Lower leg skin (tissue), 4 donors: ENCODE results near the gene RNASE4. TPM values are rescaled to one million over a fixed set of nuclear protein-coding genes. Genes with fewer than 3 reads are reported as not detected.

ENCODE experiments used
- DNase-seq, 2 donors: peaks; one replicate each; pipeline ENCODE4 v3.0.0-alpha.2; 2019; ENCODE audit warnings: low spot score in 2 of 2
- H3K4me3 ChIP-seq: fragments of 200-600 bp; sonication (generic); 2 replicates; pipeline ENCODE4 v1.5.1; 2017; ENCODE audit warnings: mild to moderate bottlenecking, low read depth; ENCODE audit not compliant: poor library complexity, severe bottlenecking
- POLR2A ChIP-seq, 2 donors: fragments of 450-650 bp; IDR thresholded peaks; one replicate each; pipeline ENCODE4 v1.6.1; 2016 to 2017; ENCODE audit warnings: antibody characterized with exemption in 2 of 2, mild to moderate bottlenecking in 1 of 2, moderate library complexity in 1 of 2
- WGBS, 2 donors: methylation state at CpG; one replicate each; pipeline ENCODE4 v1.1.5; 2018; 5-methylcytosine and 5-hydroxymethylcytosine counted together
- intact Hi-C: fragments of 100-400 bp; cut with DNase I; formaldehyde crosslinking; loops from one replicate; pipeline ENCODE4 v1.15.0; 2023; ENCODE audit warnings: low total_unique reads
- total RNA-seq, 4 donors: library from RNA; depleted of rRNA; stranded (reverse); fragments of >200 nt; gene quantifications; one replicate each; pipeline ENCODE4 v1.1.0, GENCODE V29; 2016
- TF ChIP-seq, protein P1 (sequence below), 3 donors: fragments of 450-650 bp; IDR thresholded peaks; one replicate each; pipeline ENCODE4 v1.5.1; 2016; ENCODE audit warnings: antibody characterized with exemption in 3 of 3, mild to moderate bottlenecking in 3 of 3, moderate library complexity in 2 of 3

RNASE4 gene
- total RNA-seq, 4 donors from 2014 or later = 67.3 to 102 (median 90.6) TPM

DNA sequence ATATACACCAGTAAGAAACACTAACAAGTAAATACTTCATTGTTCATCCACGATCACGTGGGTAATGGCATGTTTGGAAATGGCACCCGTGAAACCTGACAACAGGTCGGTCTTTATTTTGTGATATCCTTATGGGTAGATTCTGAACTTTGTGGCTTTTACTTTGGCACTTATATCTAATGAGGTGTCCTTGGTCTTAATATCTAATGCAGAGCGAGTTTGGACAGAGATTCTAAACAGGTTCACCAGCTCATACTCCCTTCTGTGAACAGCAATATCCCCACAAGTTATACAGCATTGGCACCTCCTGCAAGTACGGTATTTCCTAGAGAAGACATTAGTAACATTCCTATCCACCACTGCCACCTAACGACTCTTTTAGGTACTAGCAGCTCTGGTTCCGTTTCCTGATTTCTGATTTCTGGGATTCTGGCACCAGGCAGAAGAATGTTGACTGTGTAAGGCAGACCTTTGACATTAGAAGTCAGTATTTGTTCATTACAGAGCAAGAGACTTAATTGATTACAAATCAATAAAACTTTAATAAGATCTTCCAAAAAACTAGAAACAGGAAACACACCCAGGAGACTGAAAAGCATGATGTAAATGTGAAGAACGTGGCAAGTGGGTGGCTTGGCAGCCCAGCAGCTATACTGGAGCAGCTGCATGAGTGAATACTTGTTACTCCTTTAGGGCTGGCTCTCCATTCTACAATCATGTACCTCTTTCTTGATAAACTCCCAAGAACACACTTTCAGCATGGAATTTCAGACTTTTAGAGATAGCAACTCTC is 6.7 kb downstream of the RNASE4 start:
- intact Hi-C loops = no loop called here
- no peak overlapping the region for H3K4me3 ChIP-seq
- WGBS, 2 donors = 19 to 20% methylated on average over 9 of the region's 9 CpGs
- TF ChIP-seq, protein P1, sequence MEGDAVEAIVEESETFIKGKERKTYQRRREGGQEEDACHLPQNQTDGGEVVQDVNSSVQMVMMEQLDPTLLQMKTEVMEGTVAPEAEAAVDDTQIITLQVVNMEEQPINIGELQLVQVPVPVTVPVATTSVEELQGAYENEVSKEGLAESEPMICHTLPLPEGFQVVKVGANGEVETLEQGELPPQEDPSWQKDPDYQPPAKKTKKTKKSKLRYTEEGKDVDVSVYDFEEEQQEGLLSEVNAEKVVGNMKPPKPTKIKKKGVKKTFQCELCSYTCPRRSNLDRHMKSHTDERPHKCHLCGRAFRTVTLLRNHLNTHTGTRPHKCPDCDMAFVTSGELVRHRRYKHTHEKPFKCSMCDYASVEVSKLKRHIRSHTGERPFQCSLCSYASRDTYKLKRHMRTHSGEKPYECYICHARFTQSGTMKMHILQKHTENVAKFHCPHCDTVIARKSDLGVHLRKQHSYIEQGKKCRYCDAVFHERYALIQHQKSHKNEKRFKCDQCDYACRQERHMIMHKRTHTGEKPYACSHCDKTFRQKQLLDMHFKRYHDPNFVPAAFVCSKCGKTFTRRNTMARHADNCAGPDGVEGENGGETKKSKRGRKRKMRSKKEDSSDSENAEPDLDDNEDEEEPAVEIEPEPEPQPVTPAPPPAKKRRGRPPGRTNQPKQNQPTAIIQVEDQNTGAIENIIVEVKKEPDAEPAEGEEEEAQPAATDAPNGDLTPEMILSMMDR (IDR thresholded peaks at IDR 0.05) = no peak
- TF ChIP-seq POLR2A (IDR thresholded peaks at IDR 0.05) = no peak
- DNase-seq = peak in 1 of 2 donors; percentile 65

DNA sequence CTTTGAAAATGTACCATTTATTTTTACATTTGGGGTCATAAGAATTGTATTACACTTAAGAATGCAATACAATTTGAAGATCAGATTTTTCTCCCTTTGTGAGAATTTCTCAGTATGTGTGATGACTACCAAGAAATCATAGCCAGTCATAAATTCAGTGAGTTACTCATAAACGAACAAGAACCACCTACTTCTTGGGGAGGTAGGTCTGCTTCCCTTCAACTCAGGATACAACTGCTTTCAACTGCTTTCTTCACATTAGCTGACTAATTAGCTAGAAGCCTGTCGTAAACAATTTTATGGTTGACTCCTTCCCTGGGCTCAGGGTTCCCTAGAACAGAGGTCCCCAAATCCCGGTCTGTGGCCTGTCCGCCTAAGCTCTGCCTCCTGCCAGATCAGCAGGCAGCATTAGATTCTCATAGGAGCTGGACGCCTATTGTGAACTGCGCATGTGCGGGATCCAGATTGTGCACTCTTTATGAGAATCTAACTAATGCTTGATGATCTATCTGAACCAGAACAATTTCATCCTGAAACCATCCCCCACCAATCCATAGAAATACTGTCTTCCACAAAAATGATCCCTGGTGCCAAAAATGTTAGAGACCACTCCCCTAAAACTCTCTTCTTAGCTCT is 7.9 kb downstream of the RNASE4 start:
- intact Hi-C loops = no loop called here
- WGBS, 2 donors = 83 to 89% methylated on average over 7 of the region's 7 CpGs
- no peak for DNase-seq
- no peak overlapping the region for H3K4me3 ChIP-seq
- TF ChIP-seq POLR2A (IDR thresholded peaks at IDR 0.05) = no peak
- TF ChIP-seq, protein P1 (IDR thresholded peaks at IDR 0.05) = no peak

DNA sequence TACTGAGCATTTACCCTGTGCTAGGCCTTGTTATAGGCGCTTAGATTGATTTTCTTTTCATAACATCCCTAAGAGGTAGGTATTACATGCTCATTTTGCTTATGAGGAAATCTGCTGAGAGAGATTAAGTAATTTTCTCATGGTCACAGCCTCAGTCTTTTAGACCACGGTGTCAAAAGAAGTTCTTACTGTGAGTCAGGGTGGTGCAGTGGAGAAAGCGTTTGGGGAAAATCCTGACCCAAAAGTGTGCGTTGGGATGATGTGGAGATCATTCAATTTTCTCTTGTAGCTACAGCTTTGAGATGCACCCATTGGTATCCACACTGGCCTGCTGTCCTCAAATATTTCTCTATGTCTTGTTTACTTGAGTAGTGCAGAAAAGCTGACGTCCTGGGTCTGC is 12.4 kb downstream of the RNASE4 start:
- no peak for DNase-seq
- intact Hi-C loops = loop anchor here (5.0 kb wide), 1 partner anchor 161 kb away; no protein-coding TSS in a partner anchor
- WGBS, 2 donors = 89 to 91% methylated on average over 5 of the region's 5 CpGs
- H3K4me3 ChIP-seq = no peak overlapping the region
- TF ChIP-seq POLR2A (IDR thresholded peaks at IDR 0.05) = no peak
- TF ChIP-seq, protein P1 (IDR thresholded peaks at IDR 0.05) = no peak

DNA sequence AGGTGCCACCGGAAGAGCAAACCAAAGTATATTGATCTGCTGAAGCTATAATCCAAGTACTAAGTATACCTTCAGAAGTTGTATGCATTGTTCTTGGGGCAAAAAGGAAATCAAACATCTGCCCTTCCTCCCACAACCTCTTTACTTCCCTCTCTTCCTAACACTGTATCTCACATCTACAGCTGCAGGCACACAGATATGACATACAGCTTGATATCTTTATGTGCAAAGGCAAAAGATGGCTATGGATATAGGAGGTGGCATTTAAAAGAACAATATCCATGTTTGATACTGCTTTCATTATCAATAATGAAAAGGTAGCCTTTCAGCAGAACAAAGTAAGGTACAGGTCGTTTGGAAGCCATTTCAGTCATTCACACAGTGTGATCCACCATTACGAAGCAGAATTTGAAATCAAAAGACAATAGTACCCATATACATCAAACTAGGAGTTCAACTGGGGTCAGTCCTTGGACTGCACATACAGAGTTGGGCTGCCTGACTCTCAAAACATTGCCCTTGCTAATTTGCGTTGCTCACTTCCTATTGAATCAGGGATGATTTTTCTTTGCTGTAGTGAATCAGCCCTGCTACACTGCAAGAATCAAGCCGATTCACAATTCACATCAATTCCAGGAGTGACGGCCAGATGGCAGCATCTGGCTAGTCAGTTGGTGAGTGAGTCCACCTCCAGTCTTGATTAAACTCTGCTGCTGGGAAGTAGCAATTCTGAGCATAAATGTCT is 13.1 kb downstream of the RNASE4 start:
- peak in 1 of 2 donors; percentile 50 for DNase-seq
- 33 to 35% methylated on average over 6 of the region's 6 CpGs for WGBS, 2 donors
- no peak for TF ChIP-seq POLR2A (IDR thresholded peaks at IDR 0.05)
- TF ChIP-seq, protein P1 (IDR thresholded peaks at IDR 0.05) = no peak
- intact Hi-C loops = loop anchor here (5.0 kb wide), 1 partner anchor 160 kb away; no protein-coding TSS in a partner anchor
- H3K4me3 ChIP-seq = no peak overlapping the region

DNA sequence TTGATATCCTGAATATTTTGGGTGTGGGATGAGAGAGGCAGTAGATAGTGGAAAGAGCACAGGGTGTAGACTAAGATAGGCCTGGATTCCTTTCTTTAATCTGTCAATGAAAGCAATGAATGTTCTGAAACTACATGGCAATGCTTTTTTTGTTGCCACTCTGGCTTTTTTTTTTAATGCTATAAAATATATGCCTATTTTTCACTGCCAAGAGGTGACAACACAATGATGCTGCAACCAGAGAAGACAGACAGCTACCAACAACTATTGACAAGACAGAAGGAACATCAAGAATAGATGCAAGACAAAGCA is 13.6 kb downstream of the RNASE4 start:
- no peak for TF ChIP-seq POLR2A (IDR thresholded peaks at IDR 0.05)
- TF ChIP-seq, protein P1 (IDR thresholded peaks at IDR 0.05) = no peak
- intact Hi-C loops = loop anchor here (5.0 kb wide), 1 partner anchor 159 kb away; no protein-coding TSS in a partner anchor
- DNase-seq = no peak
- no peak overlapping the region for H3K4me3 ChIP-seq
